Esophagus muscularis mucosa (tissue), 4 donors: ENCODE data around the gene CDC42SE2. TPM values are rescaled to one million over a fixed set of nuclear protein-coding genes. Genes with fewer than 3 reads are reported as not detected.
"Not testable (repeated sequence)": the region's sequence is repeated elsewhere in the genome, so short reads cannot be mapped to it uniquely, and the experiment has no call there.

Source experiments
- DNase-seq: peaks from one replicate; pipeline ENCODE4 v3.0.0-alpha.2; 2017; ENCODE audit errors: extremely low spot score
- H3K27ac ChIP-seq, 4 donors: fragments of 200-600 bp; sonication (generic); replicated peaks in 1 of 4; 1 replicate in 3 of 4; 2 replicates in 1 of 4; pipeline ENCODE4 v1.5.1; 2016 to 2019; ENCODE audit warnings: mild to moderate bottlenecking in 1 of 4
- H3K27me3 ChIP-seq, 4 donors: fragments of 200-600 bp; sonication (generic); one replicate each; pipeline versions ENCODE4 v1.5.1 to v1.6.0; 2016 to 2019
- H3K36me3 ChIP-seq, 4 donors: fragments of 200-600 bp; sonication (generic); one replicate each; pipeline ENCODE4 v1.5.1; 2016 to 2019
- H3K4me1 ChIP-seq, 4 donors: fragments of 200-600 bp; sonication (generic); one replicate each; pipeline ENCODE4 v1.5.1; 2016 to 2019
- H3K4me3 ChIP-seq, 4 donors: fragments of 200-600 bp; sonication (generic); 1 replicate in 2 of 4; 2 replicates in 2 of 4; pipeline ENCODE4 v1.5.1; 2016 to 2019; ENCODE audit warnings: mild to moderate bottlenecking in 4 of 4, moderate library complexity in 1 of 4
- H3K9me3 ChIP-seq, 4 donors: fragments of 200-600 bp; sonication (generic); 1 replicate in 3 of 4; 2 replicates in 1 of 4; pipeline ENCODE4 v1.5.1; 2016 to 2019
- EP300 ChIP-seq: sonication (generic); formaldehyde crosslinking; IDR thresholded peaks from one replicate; pipeline ENCODE4 v1.6.1; 2017; ENCODE audit warnings: antibody characterized with exemption
- POLR2A ChIP-seq: fragments of 450-650 bp; IDR thresholded peaks from one replicate; pipeline ENCODE4 v1.6.1; 2017; ENCODE audit warnings: antibody characterized with exemption, moderate library complexity, mild to moderate bottlenecking, low read depth
- POLR2AphosphoS5 ChIP-seq, 2 donors: sonication (generic); formaldehyde crosslinking; IDR thresholded peaks; one replicate each; pipeline ENCODE4 v1.6.1; 2017; ENCODE audit warnings: antibody characterized with exemption in 2 of 2
- WGBS: methylation state at CpG from one replicate; pipeline ENCODE4 v1.1.5; 2018; 5-methylcytosine and 5-hydroxymethylcytosine counted together
- intact Hi-C: fragments of 100-400 bp; cut with DNase I; formaldehyde crosslinking; loops from one replicate; pipeline ENCODE4 v1.15.1; 2023
- total RNA-seq, 4 donors: library from RNA; depleted of rRNA; stranded (reverse); fragments of >200 nt; gene quantifications; one replicate each; pipeline versions ENCODE4 v1.1.0 to v1.2.1, GENCODE V29; 2016
- TF ChIP-seq, protein P1 (sequence below), 3 experiments: fragments of 200-600 bp in 2 of 3; fragments of 450-650 bp in 1 of 3; sonication (generic) in 2 of 3; IDR thresholded peaks; one replicate each; pipeline ENCODE4 v1.5.1; 2017 to 2019; ENCODE audit warnings: antibody characterized with exemption in 3 of 3, mild to moderate bottlenecking in 2 of 3, moderate library complexity in 1 of 3

The CDC42SE2 gene
- total RNA-seq, 4 donors from 2014 or later: 23.1 to 28.0 (median 25.4) TPM

DNA sequence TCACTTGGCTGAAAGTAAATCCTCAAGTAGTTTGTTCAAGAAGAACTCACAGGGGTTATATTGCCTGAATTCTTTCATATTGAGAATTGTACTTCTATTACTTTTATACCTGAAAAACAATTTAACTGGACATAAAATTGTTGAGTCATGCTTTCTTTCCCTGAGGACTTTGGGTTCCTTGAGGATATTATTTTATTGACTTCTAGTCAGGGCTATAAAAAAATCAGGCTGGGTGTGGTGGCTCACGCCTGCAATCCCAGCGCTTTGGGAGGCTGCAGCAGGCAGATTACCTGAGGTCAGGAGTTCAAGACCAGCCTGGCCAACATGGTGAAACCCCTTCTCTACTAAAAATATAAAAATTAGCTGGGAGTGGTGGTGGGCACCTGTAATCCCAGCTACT lies 17.9 kb upstream of the CDC42SE2 start:
- intact Hi-C loops: no loop called here
- no peak overlapping the region for H3K27ac ChIP-seq
- no peaks in the 10 kb centered on the region for H3K4me1 ChIP-seq
- H3K36me3 ChIP-seq: no peaks in the 10 kb centered on the region
- H3K27me3 ChIP-seq: no peaks in the 10 kb centered on the region
- TF ChIP-seq POLR2AphosphoS5 (IDR thresholded peaks at IDR 0.05) (no peak), POLR2A (no peak), EP300 (no peak)
- TF ChIP-seq, protein P1, sequence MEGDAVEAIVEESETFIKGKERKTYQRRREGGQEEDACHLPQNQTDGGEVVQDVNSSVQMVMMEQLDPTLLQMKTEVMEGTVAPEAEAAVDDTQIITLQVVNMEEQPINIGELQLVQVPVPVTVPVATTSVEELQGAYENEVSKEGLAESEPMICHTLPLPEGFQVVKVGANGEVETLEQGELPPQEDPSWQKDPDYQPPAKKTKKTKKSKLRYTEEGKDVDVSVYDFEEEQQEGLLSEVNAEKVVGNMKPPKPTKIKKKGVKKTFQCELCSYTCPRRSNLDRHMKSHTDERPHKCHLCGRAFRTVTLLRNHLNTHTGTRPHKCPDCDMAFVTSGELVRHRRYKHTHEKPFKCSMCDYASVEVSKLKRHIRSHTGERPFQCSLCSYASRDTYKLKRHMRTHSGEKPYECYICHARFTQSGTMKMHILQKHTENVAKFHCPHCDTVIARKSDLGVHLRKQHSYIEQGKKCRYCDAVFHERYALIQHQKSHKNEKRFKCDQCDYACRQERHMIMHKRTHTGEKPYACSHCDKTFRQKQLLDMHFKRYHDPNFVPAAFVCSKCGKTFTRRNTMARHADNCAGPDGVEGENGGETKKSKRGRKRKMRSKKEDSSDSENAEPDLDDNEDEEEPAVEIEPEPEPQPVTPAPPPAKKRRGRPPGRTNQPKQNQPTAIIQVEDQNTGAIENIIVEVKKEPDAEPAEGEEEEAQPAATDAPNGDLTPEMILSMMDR (IDR thresholded peaks at IDR 0.05): no peak
- H3K9me3 ChIP-seq: peaks cover 0 to 18% (median 10%) of the 10 kb centered on the region in 4 donors
- H3K4me3 ChIP-seq: no peak overlapping the region
- DNase-seq: no peak
- WGBS: 96% methylated on average over 2 of the region's 2 CpGs

DNA sequence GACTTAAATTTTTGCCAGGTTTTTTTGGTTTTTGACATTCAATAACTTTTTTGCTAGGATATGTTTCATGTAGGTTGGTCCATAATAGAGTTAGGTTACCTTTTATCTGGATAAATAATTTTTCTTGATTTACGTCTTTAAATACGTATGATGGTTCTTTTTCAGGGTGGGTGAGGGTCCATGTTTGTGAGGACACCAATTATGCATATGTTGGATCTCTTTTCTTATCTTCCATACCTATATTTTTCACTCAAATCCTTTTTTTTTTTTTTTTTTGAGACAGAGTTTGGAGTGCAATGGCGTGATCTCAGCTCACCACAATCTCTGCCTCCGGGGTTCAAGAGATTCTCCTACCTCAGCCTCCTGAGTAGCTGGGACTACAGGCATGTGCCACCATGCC lies 17.3 kb upstream of the CDC42SE2 start:
- Histone ChIP-seq H3K9me3 (peaks cover 0 to 18% (median 10%) of the 10 kb centered on the region in 4 donors), H3K4me1 (no peaks in the 10 kb centered on the region), H3K27me3 (no peaks in the 10 kb centered on the region), H3K4me3 (no peak overlapping the region), H3K36me3 (no peaks in the 10 kb centered on the region), H3K27ac (no peak overlapping the region)
- DNase-seq: no peak
- no peak for TF ChIP-seq POLR2AphosphoS5 (IDR thresholded peaks at IDR 0.05)
- TF ChIP-seq, protein P1 (IDR thresholded peaks at IDR 0.05): no peak
- no peak for TF ChIP-seq EP300
- TF ChIP-seq POLR2A: no peak
- WGBS: 97% methylated on average over 4 of the region's 4 CpGs
- intact Hi-C loops: no loop called here

DNA sequence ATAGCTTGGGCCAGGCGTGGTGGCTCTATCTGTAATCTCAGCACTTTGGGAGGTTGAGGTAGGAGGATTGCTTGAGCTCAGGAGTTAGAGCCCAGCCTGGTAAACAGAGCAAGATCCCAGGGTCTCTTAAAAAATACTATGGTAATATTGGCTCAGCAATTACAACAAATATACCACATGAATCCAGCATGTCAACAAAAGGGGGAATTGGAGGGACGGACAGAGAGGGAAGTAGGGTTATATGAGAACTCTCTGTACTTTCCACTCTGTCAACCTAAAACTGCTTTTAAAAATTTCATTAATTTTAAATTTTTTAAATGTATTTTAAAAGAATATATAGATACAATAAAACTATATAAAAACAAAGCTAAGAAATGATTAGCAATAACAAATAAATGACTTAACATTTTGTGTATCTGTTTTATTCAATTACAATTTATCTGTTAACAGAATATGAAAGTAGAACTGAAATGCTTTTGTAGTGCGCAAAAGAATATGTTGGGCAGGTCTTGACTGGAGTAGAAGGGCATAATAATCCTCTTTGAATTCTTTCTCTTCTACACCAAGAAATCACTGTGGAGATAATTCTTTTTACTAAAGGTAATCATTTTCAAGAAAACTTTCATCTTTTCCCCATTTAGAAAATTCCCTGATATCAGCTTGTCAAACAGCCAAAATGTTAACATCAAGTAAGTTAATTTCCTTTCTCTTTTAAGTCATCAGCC lies 12.9 kb upstream of the CDC42SE2 start:
- WGBS: 89% methylated on average over 3 of the region's 3 CpGs
- no peaks in the 10 kb centered on the region for H3K36me3 ChIP-seq
- DNase-seq: no peak
- no peak for TF ChIP-seq POLR2A
- TF ChIP-seq POLR2AphosphoS5 (IDR thresholded peaks at IDR 0.05): no peak
- TF ChIP-seq EP300: no peak
- TF ChIP-seq, protein P1 (IDR thresholded peaks at IDR 0.05): no peak
- H3K27ac ChIP-seq: no peak overlapping the region
- peaks cover 0 to 18% (median 9%) of the 10 kb centered on the region in 4 donors for H3K9me3 ChIP-seq
- H3K4me3 ChIP-seq: no peak overlapping the region
- intact Hi-C loops: no loop called here
- no peaks in the 10 kb centered on the region for H3K27me3 ChIP-seq
- peaks cover 0 to 7% (median 0%) of the 10 kb centered on the region in 4 donors for H3K4me1 ChIP-seq

DNA sequence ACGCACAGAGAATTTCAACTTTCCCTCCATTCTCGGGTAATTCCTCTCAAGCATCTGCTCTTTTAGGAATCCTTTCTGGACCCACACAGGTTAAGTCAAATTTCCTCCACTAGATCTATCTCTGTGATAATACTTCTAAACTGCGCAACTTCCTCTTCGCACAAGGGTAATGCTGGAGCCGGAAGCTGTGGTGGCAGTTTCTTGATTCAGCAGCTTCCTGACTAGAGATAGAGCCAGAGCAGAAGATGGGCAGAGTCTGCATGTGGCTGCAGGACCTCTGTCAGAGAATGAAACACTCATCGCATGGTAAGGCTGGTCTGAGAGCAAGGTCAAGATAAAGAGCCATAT lies 11.1 kb upstream of the CDC42SE2 start:
- no peaks in the 10 kb centered on the region for H3K36me3 ChIP-seq
- H3K4me3 ChIP-seq: no peak overlapping the region
- no peak for DNase-seq
- H3K27ac ChIP-seq: peak overlapping the region in 2 of 4 donors; percentile 30 to 36
- WGBS: 75% methylated on average over 6 of the region's 6 CpGs
- no peaks in the 10 kb centered on the region for H3K27me3 ChIP-seq
- H3K4me1 ChIP-seq: peaks cover 0 to 7% (median 0%) of the 10 kb centered on the region in 4 donors
- TF ChIP-seq POLR2AphosphoS5 (IDR thresholded peaks at IDR 0.05): peak; percentile 29 to 31
- TF ChIP-seq EP300: no peak
- no peak for TF ChIP-seq POLR2A
- TF ChIP-seq, protein P1 (IDR thresholded peaks at IDR 0.05): no peak
- intact Hi-C loops: no loop called here
- no peaks in the 10 kb centered on the region for H3K9me3 ChIP-seq

DNA sequence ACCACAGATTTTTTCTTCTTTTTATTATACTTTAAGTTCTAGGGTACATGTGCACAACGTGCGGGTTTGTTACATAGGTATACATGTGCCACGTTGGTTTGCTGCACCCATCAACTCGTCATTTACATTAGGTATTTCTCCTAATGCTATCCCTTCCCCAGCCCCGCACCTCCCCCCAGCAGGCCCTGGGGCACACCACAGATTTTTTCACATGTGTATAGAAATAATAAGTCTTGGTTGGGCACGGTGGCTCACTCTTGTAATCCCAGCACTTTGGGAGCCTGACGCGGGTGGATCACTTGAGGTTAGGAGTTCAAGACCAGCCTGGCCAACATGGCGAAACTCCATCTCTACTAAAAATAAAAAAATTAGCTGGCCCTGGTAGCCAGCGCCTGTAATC lies 9.8 kb upstream of the CDC42SE2 start:
- H3K27ac ChIP-seq, H3K36me3 ChIP-seq, H3K27me3 ChIP-seq, intact Hi-C loops, H3K9me3 ChIP-seq, H3K4me3 ChIP-seq, H3K4me1 ChIP-seq, DNase-seq: not testable (repeated sequence)
- WGBS: 93% methylated on average over 10 of the region's 10 CpGs
